Epithelial cell of esophagus (primary cell): ENCODE measurements around the gene MELTF.
A peak's percentile ranks its signal among the peaks of the same experiment; 100 is the strongest.

Source experiments
- DNase-seq: peaks from one replicate; pipeline ENCODE4 v3.0.0; 2010; ENCODE audit warnings: low read depth
- H3K4me3 ChIP-seq: 2 replicates; pipeline ENCODE4 v1.5.1; 2011; ENCODE audit warnings: mild to moderate bottlenecking, low read length, control low read depth
- CTCF ChIP-seq: IDR thresholded peaks from 2 replicates; pipeline ENCODE4 v1.5.1; 2011; ENCODE audit warnings: low read depth, mild to moderate bottlenecking, low read length, control low read depth, inconsistent platforms; ENCODE audit not compliant: insufficient read depth; ENCODE audit errors: missing control alignments

MELTF gene

DNA sequence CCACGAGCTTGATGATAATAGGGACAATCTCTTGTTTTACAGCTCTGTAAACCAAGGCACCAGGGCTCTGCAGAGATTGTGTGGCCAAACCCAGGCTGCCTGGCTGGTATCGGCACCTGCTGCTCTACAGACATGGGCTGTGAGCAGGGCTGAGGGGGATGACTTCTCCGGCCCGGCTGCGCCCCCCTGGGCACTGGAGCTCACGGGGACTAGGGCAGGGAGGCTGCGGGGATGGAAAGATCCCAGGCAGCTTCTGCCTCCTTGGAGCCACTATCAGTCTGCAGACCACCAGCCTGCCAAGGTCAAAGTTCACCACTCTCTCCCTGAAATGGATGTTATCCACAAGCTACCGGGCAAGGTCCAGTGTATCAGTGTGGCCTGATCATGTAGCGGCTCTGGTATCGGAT, 39.0 kb downstream of the MELTF start:
- no peak for DNase-seq
- TF ChIP-seq CTCF: no peak
- no peak overlapping the region for H3K4me3 ChIP-seq

- no peak for TF ChIP-seq CTCF
- no peak overlapping the region for H3K4me3 ChIP-seq
- DNase-seq: no peak
Observed at GRCh38 chr3:196989721-196990262, 39.8 kb downstream of the MELTF start.

DNA sequence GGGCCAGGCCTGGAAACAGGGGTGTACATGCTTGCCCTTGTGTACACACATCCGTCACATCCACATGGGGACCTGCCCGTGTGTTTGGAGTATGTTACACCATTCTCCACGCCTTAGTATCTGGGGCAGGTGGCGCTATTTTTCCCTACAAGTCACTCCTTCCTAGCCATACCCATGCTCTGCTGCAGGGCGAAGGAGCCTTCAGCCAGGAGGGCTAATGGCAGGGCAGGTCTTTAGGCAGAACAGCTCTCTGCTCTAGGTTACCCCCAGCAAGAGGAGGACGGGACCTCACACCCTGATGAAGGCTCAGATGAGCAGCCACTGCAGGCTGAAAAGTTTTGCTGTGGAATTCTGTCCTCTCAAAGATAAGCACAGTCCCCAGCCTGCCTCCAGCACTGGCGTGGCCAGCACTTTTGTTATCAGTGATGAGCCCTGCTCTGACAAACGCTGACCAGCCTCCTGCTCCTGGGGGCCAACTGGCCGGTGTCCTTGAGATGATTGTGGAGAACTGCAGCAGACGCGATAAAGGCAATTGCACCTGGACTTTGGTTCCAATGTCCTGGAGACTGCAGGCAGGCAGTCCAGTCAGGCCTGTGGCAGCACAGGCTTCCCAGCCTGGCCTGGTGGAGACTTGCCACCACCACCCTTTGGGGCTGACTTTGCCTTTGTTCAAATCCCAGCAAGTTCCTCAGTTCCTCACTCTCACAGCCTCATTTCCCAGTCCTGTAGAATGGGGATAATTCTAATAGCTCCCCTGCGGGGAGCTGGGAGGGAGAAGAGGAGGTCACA, 41.2 kb downstream of the MELTF start:
- H3K4me3 ChIP-seq: no peak overlapping the region
- peak; percentile 36 for DNase-seq
- TF ChIP-seq CTCF: peak; percentile 22

- H3K4me3 ChIP-seq: no peak overlapping the region
- TF ChIP-seq CTCF: no peak
- DNase-seq: no peak
Observed at GRCh38 chr3:196987022-196987421, 42.6 kb downstream of the MELTF start.

- peak; percentile 15 for TF ChIP-seq CTCF
- H3K4me3 ChIP-seq: no peak overlapping the region
- no peak for DNase-seq
Observed at GRCh38 chr3:196985954-196986885, 43.4 kb downstream of the MELTF start.

GRCh38 chr3:196985298-196985697, 44.3 kb downstream of the MELTF start:
- TF ChIP-seq CTCF: no peak
- no peak overlapping the region for H3K4me3 ChIP-seq
- no peak for DNase-seq
